HepG2 (cell line): ENCODE data around the gene PPIB. TPM values are rescaled to one million over a fixed set of nuclear protein-coding genes. Genes with fewer than 3 reads are reported as not detected.

Experiments
- CAMTA2 ChIP-seq: sonication (generic); formaldehyde crosslinking; IDR thresholded peaks from 2 replicates; pipeline ENCODE4 v1.4.0; 2020; ENCODE audit warnings: mild to moderate bottlenecking, missing genetic modification reagents, borderline replicate concordance
- CHD4 ChIP-seq: fragments of 200-600 bp; sonication (generic); IDR thresholded peaks from 2 replicates; pipeline ENCODE4 v1.7.0; 2017; ENCODE audit warnings: mild to moderate bottlenecking, low read length, borderline replicate concordance
- ELF1 ChIP-seq: sonication (generic); formaldehyde crosslinking; IDR thresholded peaks from 2 replicates; pipeline ENCODE4 v1.4.0; 2020; ENCODE audit warnings: missing genetic modification reagents
- ELF4 ChIP-seq: sonication (generic); formaldehyde crosslinking; IDR thresholded peaks from 2 replicates; pipeline ENCODE4 v1.5.0; 2020; ENCODE audit warnings: missing genetic modification reagents, mild to moderate bottlenecking, moderate library complexity, borderline replicate concordance
- FOXO1 ChIP-seq: sonication (generic); formaldehyde crosslinking; IDR thresholded peaks from 2 replicates; pipeline ENCODE4 v1.4.0; 2020; ENCODE audit warnings: missing genetic modification reagents
- HNRNPK ChIP-seq: fragments of 200-400 bp; formaldehyde crosslinking; IDR thresholded peaks from 2 replicates; pipeline ENCODE4 v1.6.1; 2018; ENCODE audit warnings: low read length, low read depth, moderate library complexity, mild to moderate bottlenecking; ENCODE audit not compliant: poor library complexity, severe bottlenecking
- KLF16 ChIP-seq, 2 experiments: sonication (generic) in 1 of 2; formaldehyde crosslinking in 1 of 2; IDR thresholded peaks; 2 replicates each; pipeline versions ENCODE4 v1.6.1 to v1.8.0; 2016 to 2023; ENCODE audit warnings: missing genetic modification reagents in 2 of 2, missing compliant biosample characterization in 1 of 2
- PAWR ChIP-seq: sonication (generic); formaldehyde crosslinking; IDR thresholded peaks from 2 replicates; pipeline ENCODE4 v1.4.0; 2020; ENCODE audit warnings: missing genetic modification reagents, mild to moderate bottlenecking, borderline replicate concordance
- PHF21A ChIP-seq: sonication (generic); formaldehyde crosslinking; IDR thresholded peaks from 2 replicates; pipeline ENCODE4 v1.5.0; 2020; ENCODE audit warnings: mild to moderate bottlenecking, missing genetic modification reagents
- SP1 ChIP-seq, 2 experiments: fragments of 450-650 bp in 1 of 2; sonication (generic) in 1 of 2; formaldehyde crosslinking in 1 of 2; IDR thresholded peaks; 2 replicates each; pipeline versions ENCODE4 v1.4.0 to v1.6.1; 2016 to 2020; ENCODE audit warnings: missing genetic modification reagents in 1 of 2
- ZBTB3 ChIP-seq: sonication (generic); formaldehyde crosslinking; IDR thresholded peaks from 2 replicates; pipeline ENCODE4 v1.4.0; 2020; ENCODE audit warnings: low read depth, mild to moderate bottlenecking, moderate library complexity, missing genetic modification reagents, borderline replicate concordance
- ZBTB7B ChIP-seq: sonication (generic); formaldehyde crosslinking; IDR thresholded peaks from 2 replicates; pipeline ENCODE4 v1.4.0; 2020; ENCODE audit warnings: missing genetic modification reagents
- ZBTB8A ChIP-seq: sonication (generic); formaldehyde crosslinking; IDR thresholded peaks from 2 replicates; pipeline ENCODE4 v1.4.0; 2020; ENCODE audit warnings: mild to moderate bottlenecking, low read depth, missing genetic modification reagents, borderline replicate concordance
- ZNF234 ChIP-seq: sonication (generic); formaldehyde crosslinking; conservative IDR thresholded peaks from 2 replicates; pipeline ENCODE4 v1.5.1; 2020; ENCODE audit warnings: mild to moderate bottlenecking, missing genetic modification reagents
- ZSCAN12 ChIP-seq: sonication (generic); formaldehyde crosslinking; IDR thresholded peaks from 2 replicates; pipeline ENCODE4 v1.9.0; 2021; ENCODE audit warnings: mild to moderate bottlenecking, missing genetic modification reagents
- polyA plus RNA-seq, 8 experiments: library from polyadenylated mRNA; depleted of rRNA in 3 of 8; stranded (reverse) in 7 of 8; unstranded in 1 of 8; fragments of >200 nt; fragmentation: Illumina TruSeq in 4 of 8; extraction: Trizol in 4 of 8; gene quantifications; 2 replicates each; pipeline versions ENCODE4 v1.2.1 to v1.2.3, GENCODE V29; 2011 to 2016; ENCODE audit warnings: low read depth in 4 of 8, missing spikeins in 1 of 8, mixed read lengths in 1 of 8; ENCODE audit not compliant: insufficient read depth in 1 of 8
- total RNA-seq, 5 experiments: library from RNA; depleted of rRNA; stranded (reverse); fragments of >200 nt; fragmentation: Illumina TruSeq; extraction: Trizol; gene quantifications; 2 replicates each; pipeline ENCODE4 v1.2.3, GENCODE V29; 2016; ENCODE audit warnings: low read depth in 1 of 5
- TF ChIP-seq, protein P1 (sequence below): sonication (generic); formaldehyde crosslinking; conservative IDR thresholded peaks from 2 replicates; pipeline ENCODE4 v1.8.1; 2023; ENCODE audit warnings: missing genetic modification reagents
- TF ChIP-seq, protein P2 (sequence below): sonication (generic); formaldehyde crosslinking; conservative IDR thresholded peaks from 2 replicates; pipeline ENCODE4 v1.8.0; 2022; ENCODE audit warnings: mild to moderate bottlenecking, moderate library complexity, missing genetic modification reagents
- TF ChIP-seq, protein P3 (sequence below): fragments of 450-650 bp; IDR thresholded peaks from 2 replicates; pipeline ENCODE4 v1.6.1; 2016
- TF ChIP-seq, protein P4 (sequence below): sonication (generic); formaldehyde crosslinking; IDR thresholded peaks from 2 replicates; pipeline ENCODE4 v1.5.0; 2020; ENCODE audit warnings: mild to moderate bottlenecking, missing genetic modification reagents, borderline replicate concordance

The PPIB gene
- total and polyA plus RNA-seq, 2 of the 13 experiments (the other 11 are each of a cell fraction or from before 2014, with no cell fraction given) = 780 to 882 TPM

DNA sequence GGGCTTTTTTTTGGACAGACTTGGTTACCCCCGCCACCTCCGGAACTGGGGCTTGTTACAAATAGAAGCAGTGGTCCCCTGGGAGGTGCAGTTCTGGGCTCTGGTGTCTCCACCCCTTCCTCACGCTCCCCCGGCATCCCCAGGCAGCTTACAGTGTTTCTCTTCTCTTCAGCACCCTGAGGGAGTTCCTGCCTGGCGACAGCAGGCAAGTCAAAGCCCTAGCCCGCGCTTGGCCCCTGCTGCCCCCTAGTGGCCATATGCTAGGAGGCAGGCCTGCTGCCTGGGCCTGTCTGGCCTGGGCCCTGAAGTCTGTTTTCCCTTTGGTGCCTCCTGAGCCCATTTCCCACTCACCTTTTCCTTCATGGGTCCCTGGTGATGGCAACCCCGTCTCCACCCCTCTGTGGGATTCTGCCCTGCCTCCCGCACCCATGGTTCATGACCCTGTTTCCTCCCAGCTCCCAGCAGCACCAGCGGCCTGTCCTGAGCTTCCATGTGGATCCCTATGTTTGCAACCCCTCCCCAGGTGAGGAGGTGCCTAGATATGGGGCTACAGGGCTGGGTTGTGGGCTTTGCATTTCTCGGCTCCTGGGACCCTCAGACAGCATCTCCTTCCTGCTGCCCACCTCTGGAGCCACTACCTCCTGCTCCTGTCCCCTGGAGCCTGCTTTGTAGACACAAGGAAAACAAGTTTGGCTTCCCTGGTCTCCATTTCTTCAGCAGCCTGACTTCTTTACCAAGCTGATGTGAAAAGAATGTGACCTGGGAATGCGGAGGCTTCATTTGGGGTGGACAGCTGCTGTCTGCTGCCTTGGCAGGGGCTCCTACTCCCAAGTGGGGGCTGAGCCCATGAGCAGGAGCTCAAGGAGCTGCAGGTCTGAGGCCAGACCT lies 9.1 kb downstream of the PPIB start (continued):
- TF ChIP-seq CHD4 = no peak
- TF ChIP-seq ZBTB3 (CRISPR knock-in tag) = no peak
- no peak for TF ChIP-seq SP1 (IDR thresholded peaks at IDR 0.05)
- TF ChIP-seq SP1 (CRISPR knock-in tag; IDR thresholded peaks at IDR 0.05) = no peak
- no peak for TF ChIP-seq ZSCAN12 (CRISPR knock-in tag)
- TF ChIP-seq, protein P1, sequence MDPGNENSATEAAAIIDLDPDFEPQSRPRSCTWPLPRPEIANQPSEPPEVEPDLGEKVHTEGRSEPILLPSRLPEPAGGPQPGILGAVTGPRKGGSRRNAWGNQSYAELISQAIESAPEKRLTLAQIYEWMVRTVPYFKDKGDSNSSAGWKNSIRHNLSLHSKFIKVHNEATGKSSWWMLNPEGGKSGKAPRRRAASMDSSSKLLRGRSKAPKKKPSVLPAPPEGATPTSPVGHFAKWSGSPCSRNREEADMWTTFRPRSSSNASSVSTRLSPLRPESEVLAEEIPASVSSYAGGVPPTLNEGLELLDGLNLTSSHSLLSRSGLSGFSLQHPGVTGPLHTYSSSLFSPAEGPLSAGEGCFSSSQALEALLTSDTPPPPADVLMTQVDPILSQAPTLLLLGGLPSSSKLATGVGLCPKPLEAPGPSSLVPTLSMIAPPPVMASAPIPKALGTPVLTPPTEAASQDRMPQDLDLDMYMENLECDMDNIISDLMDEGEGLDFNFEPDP (CRISPR knock-in tag) = no peak
- no peak for TF ChIP-seq FOXO1 (CRISPR knock-in tag)
- no peak for TF ChIP-seq PHF21A (CRISPR knock-in tag)
- TF ChIP-seq, protein P2, sequence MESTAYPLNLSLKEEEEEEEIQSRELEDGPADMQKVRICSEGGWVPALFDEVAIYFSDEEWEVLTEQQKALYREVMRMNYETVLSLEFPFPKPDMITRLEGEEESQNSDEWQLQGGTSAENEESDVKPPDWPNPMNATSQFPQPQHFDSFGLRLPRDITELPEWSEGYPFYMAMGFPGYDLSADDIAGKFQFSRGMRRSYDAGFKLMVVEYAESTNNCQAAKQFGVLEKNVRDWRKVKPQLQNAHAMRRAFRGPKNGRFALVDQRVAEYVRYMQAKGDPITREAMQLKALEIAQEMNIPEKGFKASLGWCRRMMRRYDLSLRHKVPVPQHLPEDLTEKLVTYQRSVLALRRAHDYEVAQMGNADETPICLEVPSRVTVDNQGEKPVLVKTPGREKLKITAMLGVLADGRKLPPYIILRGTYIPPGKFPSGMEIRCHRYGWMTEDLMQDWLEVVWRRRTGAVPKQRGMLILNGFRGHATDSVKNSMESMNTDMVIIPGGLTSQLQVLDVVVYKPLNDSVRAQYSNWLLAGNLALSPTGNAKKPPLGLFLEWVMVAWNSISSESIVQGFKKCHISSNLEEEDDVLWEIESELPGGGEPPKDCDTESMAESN (CRISPR knock-in tag) = peak; percentile 68; the same call in 1 of the 2 replicates
- TF ChIP-seq ZBTB8A (CRISPR knock-in tag) = no peak
- no peak; the same call in 1 of the 2 replicates for TF ChIP-seq ELF1 (CRISPR knock-in tag)
- TF ChIP-seq, protein P3, sequence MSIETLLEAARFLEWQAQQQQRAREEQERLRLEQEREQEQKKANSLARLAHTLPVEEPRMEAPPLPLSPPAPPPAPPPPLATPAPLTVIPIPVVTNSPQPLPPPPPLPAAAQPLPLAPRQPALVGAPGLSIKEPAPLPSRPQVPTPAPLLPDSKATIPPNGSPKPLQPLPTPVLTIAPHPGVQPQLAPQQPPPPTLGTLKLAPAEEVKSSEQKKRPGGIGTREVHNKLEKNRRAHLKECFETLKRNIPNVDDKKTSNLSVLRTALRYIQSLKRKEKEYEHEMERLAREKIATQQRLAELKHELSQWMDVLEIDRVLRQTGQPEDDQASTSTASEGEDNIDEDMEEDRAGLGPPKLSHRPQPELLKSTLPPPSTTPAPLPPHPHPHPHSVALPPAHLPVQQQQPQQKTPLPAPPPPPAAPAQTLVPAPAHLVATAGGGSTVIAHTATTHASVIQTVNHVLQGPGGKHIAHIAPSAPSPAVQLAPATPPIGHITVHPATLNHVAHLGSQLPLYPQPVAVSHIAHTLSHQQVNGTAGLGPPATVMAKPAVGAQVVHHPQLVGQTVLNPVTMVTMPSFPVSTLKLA = no peak
- TF ChIP-seq PAWR (CRISPR knock-in tag) = no peak
- no peak for TF ChIP-seq ELF4 (CRISPR knock-in tag)
- TF ChIP-seq HNRNPK = no peak
- TF ChIP-seq KLF16 (CRISPR knock-in tag; IDR thresholded peaks at IDR 0.05) = no peak
- no peak for TF ChIP-seq ZNF234
- no peak for TF ChIP-seq CAMTA2 (CRISPR knock-in tag)
- TF ChIP-seq, protein P4, sequence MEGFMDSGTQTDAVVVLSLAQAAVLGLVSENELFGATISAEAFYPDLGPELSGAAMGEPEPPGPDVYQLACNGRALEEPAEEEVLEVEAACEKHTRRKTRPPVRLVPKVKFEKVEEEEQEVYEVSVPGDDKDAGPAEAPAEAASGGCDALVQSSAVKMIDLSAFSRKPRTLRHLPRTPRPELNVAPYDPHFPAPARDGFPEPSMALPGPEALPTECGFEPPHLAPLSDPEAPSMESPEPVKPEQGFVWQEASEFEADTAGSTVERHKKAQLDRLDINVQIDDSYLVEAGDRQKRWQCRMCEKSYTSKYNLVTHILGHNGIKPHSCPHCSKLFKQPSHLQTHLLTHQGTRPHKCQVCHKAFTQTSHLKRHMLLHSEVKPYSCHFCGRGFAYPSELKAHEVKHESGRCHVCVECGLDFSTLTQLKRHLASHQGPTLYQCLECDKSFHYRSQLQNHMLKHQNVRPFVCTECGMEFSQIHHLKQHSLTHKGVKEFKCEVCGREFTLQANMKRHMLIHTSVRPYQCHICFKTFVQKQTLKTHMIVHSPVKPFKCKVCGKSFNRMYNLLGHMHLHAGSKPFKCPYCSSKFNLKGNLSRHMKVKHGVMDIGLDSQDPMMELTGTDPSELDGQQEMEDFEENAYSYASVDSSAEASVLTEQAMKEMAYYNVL (CRISPR knock-in tag) = peak; percentile 29; the same call in 1 of the 2 replicates
- TF ChIP-seq ZBTB7B (CRISPR knock-in tag) = no peak
